ENCODE data around the gene UHMK1.

Gene UHMK1

GRCh38 chr1:162497104-162497722 is 405 bp upstream of the UHMK1 start:
- no peak for TF ChIP-seq CTCF (IDR thresholded peaks at IDR 0.05; ENCODE audit: extremely low read depth, missing control alignments)
- no peak for DNase-seq (ENCODE audit: low spot score)

GRCh38 chr1:162498496-162498810 is 835 bp downstream of the UHMK1 start:
- DNase-seq (ENCODE audit: low spot score), result peak; percentile 12

GRCh38 chr1:162500805-162501204 is 3.2 kb downstream of the UHMK1 start:
- no peak for DNase-seq (ENCODE audit: low spot score)
- TF ChIP-seq CTCF (IDR thresholded peaks at IDR 0.05; ENCODE audit: extremely low read depth, missing control alignments), result no peak

More at GRCh38 chr1:162498496-162498810, 835 bp downstream of the UHMK1 start:
- no peak for TF ChIP-seq CTCF (IDR thresholded peaks at IDR 0.05; ENCODE audit: extremely low read depth, missing control alignments)

GRCh38 chr1:162502077-162502476 is 4.5 kb downstream of the UHMK1 start:
- TF ChIP-seq CTCF (IDR thresholded peaks at IDR 0.05; ENCODE audit: extremely low read depth, missing control alignments), result no peak
- no peak for DNase-seq (ENCODE audit: low spot score)

GRCh38 chr1:162502928-162503327 is 5.3 kb downstream of the UHMK1 start:
- no peak for DNase-seq (ENCODE audit: low spot score)
- no peak for TF ChIP-seq CTCF (IDR thresholded peaks at IDR 0.05; ENCODE audit: extremely low read depth, missing control alignments)

- TF ChIP-seq CTCF (IDR thresholded peaks at IDR 0.05; ENCODE audit: extremely low read depth, missing control alignments), result no peak
- no peak for DNase-seq (ENCODE audit: low spot score)
These were observed 29.7 kb downstream of the UHMK1 start for GRCh38 chr1:162527314-162527713.

GRCh38 chr1:162530307-162530987 is 32.8 kb downstream of the UHMK1 start:
- peak; percentile 65 for DNase-seq (ENCODE audit: low spot score)
- TF ChIP-seq CTCF (IDR thresholded peaks at IDR 0.05; ENCODE audit: extremely low read depth, missing control alignments), result no peak

Data from GM20000 (cell line).